ENCODE results near the gene TCTN1. TPM values are rescaled to one million over a fixed set of nuclear protein-coding genes. Genes with fewer than 3 reads are reported as not detected.
"Not testable (repeated sequence)": the region's sequence is repeated elsewhere in the genome, so short reads cannot be mapped to it uniquely, and the experiment has no call there.

TCTN1 gene
- total RNA-seq, 2 experiments from 2014 or later: 5.0 to 5.5 TPM

GRCh38 chr12:110565894-110566871 is 47.7 kb upstream of the TCTN1 start:
- Mint-ChIP-seq H3K9me3 (peaks cover 2% of the 10 kb centered on the region), H3K27me3 (no peaks in the 10 kb centered on the region), H3K36me3 (ENCODE audit: low read depth) (peaks cover 30% of the 10 kb centered on the region), H3K4me3 (no peak overlapping the region), H3K4me1 (ENCODE audit: low read depth) (peaks cover 64% of the 10 kb centered on the region), H3K27ac (peak overlapping the region; percentile 97)
- Histone ChIP-seq H3K4me1 (ENCODE audit: insufficient read depth, low read length) (peaks cover 48% of the 10 kb centered on the region), H3K27ac (ENCODE audit: low read depth in 1 of 2, low read length in 2 of 2) (peak overlapping the region in 1 of 2 donors; percentile 9), H3K36me3 (ENCODE audit: insufficient read depth, low read length) (peaks cover 2% of the 10 kb centered on the region), H3K9me3 (ENCODE audit: control insufficient read depth in 1 of 2, insufficient read depth in 1 of 2, low read length in 2 of 2) (peaks cover 7 to 12% of the 10 kb centered on the region in 2 experiments), H3K27me3 (ENCODE audit: control insufficient read depth in 1 of 2, insufficient read depth in 2 of 2, low read length in 2 of 2) (no peaks in the 10 kb centered on the region), H3K4me3 (ENCODE audit: low read length) (no peak overlapping the region)
- no peak for DNase-seq
- no peak for TF ChIP-seq CTCF (IDR thresholded peaks at IDR 0.05)
- POLR2A ChIA-PET: interaction anchor here (1.1 kb wide), 1 partner anchor 39 kb away, joined by 3 read pairs; no protein-coding TSS in a partner anchor
- intact Hi-C loops (cut with DNase I, micrococcal nuclease): no loop called here
- no peak for ATAC-seq (ENCODE audit: poor library complexity)
- CTCF ChIA-PET: interaction anchor here (0.6 to 1.3 kb wide), 3 partner anchors 10 to 16 kb away, joined by 3 to 4 read pairs (median 3); no protein-coding TSS in a partner anchor

- ATAC-seq (ENCODE audit: poor library complexity) (no peak), DNase-seq (no peak)
- H3K4me3 Mint-ChIP-seq: no peak overlapping the region
- TF ChIP-seq CTCF (IDR thresholded peaks at IDR 0.05): no peak
- H3K36me3 Mint-ChIP-seq (ENCODE audit: low read depth): peaks cover 39% of the 10 kb centered on the region
- peaks cover 55% of the 10 kb centered on the region for H3K4me1 Mint-ChIP-seq (ENCODE audit: low read depth)
- ChIA-PET POLR2A (interaction anchor here (1.1 kb wide), 1 partner anchor 40 kb away, joined by 3 read pairs; no protein-coding TSS in a partner anchor), CTCF (interaction anchor here (1.1 kb wide), 1 partner anchor 15 kb away, joined by 4 read pairs; no protein-coding TSS in a partner anchor)
- peak overlapping the region; percentile 97 for H3K27ac Mint-ChIP-seq
- Histone ChIP-seq H3K27ac (ENCODE audit: low read depth in 1 of 2, low read length in 2 of 2) (no peak overlapping the region), H3K36me3 (ENCODE audit: insufficient read depth, low read length) (peaks cover 2% of the 10 kb centered on the region), H3K27me3 (ENCODE audit: control insufficient read depth in 1 of 2, insufficient read depth in 2 of 2, low read length in 2 of 2) (no peaks in the 10 kb centered on the region), H3K4me1 (ENCODE audit: insufficient read depth, low read length) (peaks cover 40% of the 10 kb centered on the region), H3K9me3 (ENCODE audit: control insufficient read depth in 1 of 2, insufficient read depth in 1 of 2, low read length in 2 of 2) (peaks cover 15% of the 10 kb centered on the region in 2 experiments), H3K4me3 (ENCODE audit: low read length) (no peak overlapping the region)
- no peaks in the 10 kb centered on the region for H3K27me3 Mint-ChIP-seq
- peaks cover 2% of the 10 kb centered on the region for H3K9me3 Mint-ChIP-seq
- intact Hi-C loops (cut with DNase I, micrococcal nuclease): no loop called here
Measured at GRCh38 chr12:110566993-110567392, 46.9 kb upstream of the TCTN1 start.

- intact Hi-C loops (cut with DNase I, micrococcal nuclease): no loop called here
- no peak overlapping the region for H3K27ac Mint-ChIP-seq
- ATAC-seq (ENCODE audit: poor library complexity) (no peak), DNase-seq (no peak)
- peaks cover 44% of the 10 kb centered on the region for H3K36me3 Mint-ChIP-seq (ENCODE audit: low read depth)
- Histone ChIP-seq H3K36me3 (ENCODE audit: insufficient read depth, low read length) (peaks cover 5% of the 10 kb centered on the region), H3K4me3 (ENCODE audit: low read length) (no peak overlapping the region), H3K27ac (ENCODE audit: low read depth in 1 of 2, low read length in 2 of 2) (no peak overlapping the region), H3K4me1 (ENCODE audit: insufficient read depth, low read length) (peaks cover 28% of the 10 kb centered on the region), H3K27me3 (ENCODE audit: control insufficient read depth in 1 of 2, insufficient read depth in 2 of 2, low read length in 2 of 2) (no peaks in the 10 kb centered on the region), H3K9me3 (ENCODE audit: control insufficient read depth in 1 of 2, insufficient read depth in 1 of 2, low read length in 2 of 2) (peaks cover 17 to 18% of the 10 kb centered on the region in 2 experiments)
- CTCF ChIA-PET: no interaction called here
- H3K4me3 Mint-ChIP-seq: no peak overlapping the region
- H3K27me3 Mint-ChIP-seq: no peaks in the 10 kb centered on the region
- peaks cover 45% of the 10 kb centered on the region for H3K4me1 Mint-ChIP-seq (ENCODE audit: low read depth)
- TF ChIP-seq CTCF (IDR thresholded peaks at IDR 0.05): no peak
- POLR2A ChIA-PET: no interaction called here
- peaks cover 2% of the 10 kb centered on the region for H3K9me3 Mint-ChIP-seq
Measured at GRCh38 chr12:110568752-110569151, 45.2 kb upstream of the TCTN1 start.

- H3K9me3 Mint-ChIP-seq; H3K36me3 ChIP-seq (ENCODE audit: insufficient read depth, low read length); H3K27ac Mint-ChIP-seq; DNase-seq; H3K27ac ChIP-seq (ENCODE audit: low read depth in 1 of 2, low read length in 2 of 2); H3K27me3 Mint-ChIP-seq; CTCF ChIA-PET; intact Hi-C loops (cut with DNase I, micrococcal nuclease); H3K4me3 ChIP-seq (ENCODE audit: low read length); H3K27me3 ChIP-seq (ENCODE audit: control insufficient read depth in 1 of 2, insufficient read depth in 2 of 2, low read length in 2 of 2); ATAC-seq (ENCODE audit: poor library complexity); H3K4me3 Mint-ChIP-seq: not testable (repeated sequence)
- Mint-ChIP-seq H3K36me3 (ENCODE audit: low read depth) (peaks cover 40% of the 10 kb centered on the region), H3K4me1 (ENCODE audit: low read depth) (peaks cover 43% of the 10 kb centered on the region)
- H3K4me1 ChIP-seq (ENCODE audit: insufficient read depth, low read length): peaks cover 30% of the 10 kb centered on the region
- POLR2A ChIA-PET: interaction anchor here (0.6 kb wide), 1 partner anchor 23 kb away, joined by 3 read pairs; no protein-coding TSS in a partner anchor
- peaks cover 17 to 18% of the 10 kb centered on the region in 2 experiments for H3K9me3 ChIP-seq (ENCODE audit: control insufficient read depth in 1 of 2, insufficient read depth in 1 of 2, low read length in 2 of 2)
Measured at GRCh38 chr12:110569838-110570237, 44.1 kb upstream of the TCTN1 start.

- POLR2A ChIA-PET: interaction anchor here (1.6 kb wide), 1 partner anchor 7 kb away, joined by 4 read pairs; no protein-coding TSS in a partner anchor
- Mint-ChIP-seq H3K36me3 (ENCODE audit: low read depth) (peaks cover 40% of the 10 kb centered on the region), H3K4me1 (ENCODE audit: low read depth) (peaks cover 48% of the 10 kb centered on the region)
- H3K36me3 ChIP-seq (ENCODE audit: insufficient read depth, low read length); intact Hi-C loops (cut with DNase I, micrococcal nuclease); DNase-seq; CTCF ChIA-PET; H3K4me3 ChIP-seq (ENCODE audit: low read length); ATAC-seq (ENCODE audit: poor library complexity); H3K4me3 Mint-ChIP-seq; H3K9me3 Mint-ChIP-seq; H3K27me3 ChIP-seq (ENCODE audit: control insufficient read depth in 1 of 2, insufficient read depth in 2 of 2, low read length in 2 of 2); H3K27ac ChIP-seq (ENCODE audit: low read depth in 1 of 2, low read length in 2 of 2); H3K27me3 Mint-ChIP-seq; H3K27ac Mint-ChIP-seq: not testable (repeated sequence)
- Histone ChIP-seq H3K9me3 (ENCODE audit: control insufficient read depth in 1 of 2, insufficient read depth in 1 of 2, low read length in 2 of 2) (peaks cover 17 to 18% of the 10 kb centered on the region in 2 experiments), H3K4me1 (ENCODE audit: insufficient read depth, low read length) (peaks cover 29% of the 10 kb centered on the region)
Measured at GRCh38 chr12:110570798-110571197, 43.1 kb upstream of the TCTN1 start.
